ENCODE measurements around the gene TTC21B. TPM values are rescaled to one million over a fixed set of nuclear protein-coding genes. Genes with fewer than 3 reads are reported as not detected.

The TTC21B gene
- total and polyA plus RNA-seq, 10 of the 15 experiments (the other 5 are each of a cell fraction or from before 2014, with no cell fraction given), result 2.7 to 22.4 (median 11.3) TPM

DNA sequence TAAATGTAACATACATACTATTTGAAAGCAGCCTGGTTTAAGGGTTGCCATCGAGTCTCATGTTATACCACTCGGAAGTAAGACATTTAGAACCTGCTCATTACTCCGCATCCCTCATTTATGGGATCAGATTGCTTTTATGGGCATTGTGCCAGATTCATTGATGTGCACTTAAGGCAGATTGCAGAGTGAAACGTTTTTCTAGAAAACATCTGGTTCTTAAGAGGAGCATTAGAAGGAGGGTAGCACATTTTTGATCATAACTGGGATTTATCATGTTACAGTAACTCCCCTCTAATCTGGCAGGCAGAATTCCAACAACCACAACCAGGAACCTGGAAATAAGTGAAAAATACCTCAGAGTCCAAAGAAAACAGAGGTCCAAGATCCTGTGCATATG, 85.4 kb downstream of the TTC21B start:
- no peaks in the 10 kb centered on the region for H3K36me3 ChIP-seq (ENCODE audit: control insufficient read depth in 2 of 2, insufficient read depth in 2 of 2, low read length in 1 of 2)
- BruUV-seq (replicated peaks), result no TSS peak
- in situ Hi-C loops (cut with MboI) (no loop called here), intact Hi-C loops (cut with micrococcal nuclease; ENCODE audit: unreplicated experiment) (no loop called here)
- ATAC-seq (no peak), DNase-seq (ENCODE audit: low read depth, low spot score) (no peak), FAIRE-seq (no peak)
- H3K9me3 ChIP-seq (replicated peaks; ENCODE audit: control insufficient read depth, insufficient read depth, low read length), result no peaks in the 10 kb centered on the region
- TF ChIP-seq TCF7 (IDR thresholded peaks at IDR 0.05; ENCODE audit: borderline replicate concordance) (no peak), ZBTB11 (CRISPR knock-in tag; IDR thresholded peaks at IDR 0.05) (no peak), DPF2 (IDR thresholded peaks at IDR 0.05) (no peak), ZNF217 (IDR thresholded peaks at IDR 0.05) (no peak)
- TF ChIP-seq, protein P1, sequence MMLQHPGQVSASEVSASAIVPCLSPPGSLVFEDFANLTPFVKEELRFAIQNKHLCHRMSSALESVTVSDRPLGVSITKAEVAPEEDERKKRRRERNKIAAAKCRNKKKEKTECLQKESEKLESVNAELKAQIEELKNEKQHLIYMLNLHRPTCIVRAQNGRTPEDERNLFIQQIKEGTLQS (IDR thresholded peaks at IDR 0.05; ENCODE audit: borderline replicate concordance, extremely low read depth, low read depth, low read length), result no peak
- H3K9ac ChIP-seq (ENCODE audit: control insufficient read depth, insufficient read depth, low read length), result no peak overlapping the region
- SMC1A ChIA-PET (ENCODE audit: uncharacterized antibody, unreplicated experiment), result no interaction called here
- CTCF ChIA-PET, result no interaction called here
- POLR2A ChIA-PET, result no interaction called here
- no peak overlapping the region for H2AFZ ChIP-seq (ENCODE audit: control insufficient read depth, low read depth, low read length)
- H4K20me1 ChIP-seq (ENCODE audit: control insufficient read depth, insufficient read depth), result no peaks in the 10 kb centered on the region
- H3K27me3 ChIP-seq (replicated peaks in 1 of 2; ENCODE audit: control insufficient read depth in 2 of 2, insufficient read depth in 2 of 2, low read length in 1 of 2), result no peaks in the 10 kb centered on the region
- no peaks in the 10 kb centered on the region for H3K79me2 ChIP-seq (ENCODE audit: control insufficient read depth, insufficient read depth, low read length)
- no peak overlapping the region for H3K27ac ChIP-seq (ENCODE audit: control insufficient read depth, insufficient read depth)
- no peak overlapping the region for H3K4me2 ChIP-seq (ENCODE audit: control insufficient read depth, insufficient read depth)
- no peak overlapping the region for H3K4me3 ChIP-seq
- RAD21 ChIA-PET (ENCODE audit: unreplicated experiment), result no interaction called here
- H3K4me1 ChIP-seq (ENCODE audit: control insufficient read depth, insufficient read depth, low read length), result peaks cover 4% of the 10 kb centered on the region; the same call in 1 of the 2 replicates
- WGBS (ENCODE audit: insufficient coverage, insufficient replicate concordance, low lambda C conversion rate, missing lambda C conversion rate), result 80% methylated on average over 4 of the region's 4 CpGs

All from GM12878 (cell line).